Raji (cell line): ENCODE results near the gene RAB21.

Source experiments
- POLR2A ChIP-seq: IDR thresholded peaks from 2 replicates; pipeline ENCODE4 v1.6.1; 2011; ENCODE audit warnings: low read depth, low read length, control low read depth; ENCODE audit not compliant: insufficient read depth

The RAB21 gene

DNA sequence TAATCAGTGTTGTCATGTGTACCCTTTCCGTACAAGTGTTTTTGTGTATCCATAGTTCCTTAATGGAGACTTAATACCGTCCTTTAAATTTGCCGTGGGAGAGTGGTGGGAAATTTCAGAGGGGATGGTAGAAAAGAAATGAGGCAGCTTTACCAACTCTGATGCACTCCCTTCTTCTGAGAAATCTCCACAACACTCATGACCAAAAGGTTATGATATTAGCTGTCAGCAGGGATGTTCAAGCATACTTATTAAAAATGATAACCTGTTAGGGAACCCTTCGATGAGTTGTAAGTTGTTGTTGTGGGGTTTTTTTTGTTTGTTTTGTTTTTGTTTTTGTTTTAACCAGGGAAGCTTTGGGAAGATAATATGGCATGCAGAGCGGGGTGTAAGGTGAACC is 12.5 kb downstream of the RAB21 start:
- no peak for TF ChIP-seq POLR2A

DNA sequence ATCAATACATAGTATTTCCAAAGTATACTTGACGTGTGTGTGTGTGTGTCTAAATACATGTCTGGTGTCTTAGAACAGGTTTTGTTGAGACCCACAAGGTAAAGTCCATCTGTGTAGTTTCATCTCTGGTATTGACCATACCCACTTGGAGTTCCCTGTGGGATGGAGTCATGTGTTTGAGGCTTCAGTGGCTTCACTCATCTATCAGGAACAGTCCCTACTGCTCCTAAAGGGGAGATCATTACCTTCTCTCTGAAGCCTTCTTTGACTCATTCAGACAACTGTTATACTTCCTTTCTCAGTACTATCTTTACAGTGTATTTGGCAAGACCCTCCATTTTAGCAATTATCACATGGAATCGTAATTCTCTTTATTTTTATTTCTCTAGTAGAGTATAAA is 14.2 kb downstream of the RAB21 start:
- no peak for TF ChIP-seq POLR2A

DNA sequence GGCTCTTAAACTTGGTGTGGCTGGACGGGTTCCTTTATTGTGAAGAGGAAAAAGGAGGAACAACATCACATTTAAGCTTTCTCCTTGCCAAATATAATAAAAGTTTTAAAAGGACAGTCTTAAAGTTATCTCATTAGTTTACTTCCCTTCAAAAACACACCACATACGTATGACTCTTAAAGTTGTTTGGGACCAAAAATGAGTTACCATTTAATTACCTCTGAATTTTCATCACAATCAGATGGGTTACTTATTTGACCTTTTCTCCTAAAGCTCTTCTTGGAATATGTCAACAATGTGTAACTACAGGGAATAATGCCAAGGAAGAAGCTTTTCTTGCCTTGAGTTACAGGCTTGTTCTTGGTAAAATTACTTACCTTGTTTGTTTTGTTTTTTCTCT is 16.4 kb downstream of the RAB21 start:
- no peak for TF ChIP-seq POLR2A

DNA sequence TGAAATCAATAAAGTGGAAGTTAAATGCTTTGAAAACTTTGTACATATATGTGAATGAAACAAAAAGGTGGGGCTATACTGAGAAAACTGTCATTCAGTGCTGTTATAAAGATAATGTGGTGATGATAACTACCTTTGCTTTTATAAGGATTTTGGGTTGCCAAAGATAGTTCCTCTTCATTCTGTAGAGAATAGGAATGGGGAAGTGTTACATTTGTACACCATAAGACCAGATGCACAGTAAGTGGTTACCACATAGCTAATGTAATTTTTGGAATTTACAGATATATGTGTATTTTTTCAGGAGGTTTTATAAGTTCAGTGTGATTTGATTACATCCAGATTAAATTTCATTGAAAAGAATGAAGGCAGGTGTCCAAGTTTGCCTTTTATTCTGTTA is 18.1 kb downstream of the RAB21 start:
- TF ChIP-seq POLR2A, result no peak

DNA sequence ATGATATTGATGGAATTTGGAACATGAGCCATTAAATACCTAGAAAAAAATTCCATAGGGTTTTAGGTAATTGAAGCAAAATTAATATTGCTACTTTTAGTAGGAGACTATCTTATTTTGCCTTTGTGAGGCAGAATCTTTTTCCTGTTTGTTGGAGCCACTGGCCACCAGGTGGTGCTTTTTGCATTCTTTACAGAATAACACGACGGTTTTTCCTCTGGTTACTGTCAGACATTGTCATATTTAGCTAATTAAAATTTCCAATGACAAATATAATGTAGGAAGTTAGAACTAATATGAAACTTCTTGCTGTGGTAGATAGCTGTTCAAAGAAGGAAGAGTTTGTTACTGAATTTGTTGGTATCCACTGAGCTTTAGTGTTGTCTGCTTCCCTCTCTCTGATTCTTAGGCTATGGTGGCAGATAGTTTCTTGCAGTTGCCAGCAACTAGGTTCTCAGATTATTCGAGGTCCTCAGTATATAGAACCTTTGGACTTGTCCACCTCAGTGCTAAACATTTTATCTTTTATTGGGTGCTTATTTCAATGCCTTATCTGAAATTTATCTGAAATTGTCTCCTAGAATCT is 25.7 kb downstream of the RAB21 start:
- TF ChIP-seq POLR2A, result no peak

DNA sequence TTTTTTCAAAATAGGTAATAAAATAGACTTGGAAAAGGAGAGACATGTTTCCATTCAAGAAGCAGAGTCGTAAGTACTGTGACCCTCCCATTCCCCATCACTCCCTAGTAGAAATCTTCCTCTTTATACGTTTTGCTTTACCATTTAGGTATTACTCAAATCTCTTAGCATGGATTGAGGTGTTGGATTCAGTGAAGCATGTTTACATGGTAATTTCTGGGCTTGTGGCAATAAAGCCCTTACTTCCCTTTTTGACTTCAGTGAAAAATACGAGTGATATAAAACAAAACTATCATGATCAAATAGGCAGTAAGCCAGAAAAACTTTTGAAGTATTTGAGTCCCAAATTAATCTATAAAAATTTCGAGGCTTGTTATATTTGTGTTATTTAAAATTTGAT is 27.4 kb downstream of the RAB21 start:
- no peak for TF ChIP-seq POLR2A

DNA sequence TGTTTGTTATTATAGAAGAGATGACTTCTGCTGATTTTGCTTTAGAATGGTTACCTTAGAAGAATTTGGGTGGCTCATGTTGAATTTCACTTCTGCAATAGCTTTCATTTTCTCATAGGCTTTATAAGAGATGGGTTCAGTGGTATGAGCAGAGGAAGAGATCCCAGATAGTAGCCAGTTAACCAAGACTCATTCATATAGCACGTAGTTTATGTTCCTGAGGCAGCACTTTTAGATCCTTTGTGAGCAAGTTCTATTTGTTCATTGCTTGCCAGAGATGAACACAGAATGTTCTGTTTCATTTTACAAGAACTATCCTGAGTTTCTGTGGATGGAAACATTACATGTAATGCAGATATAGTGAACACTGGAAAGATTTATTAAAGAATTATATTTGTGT is 32.2 kb downstream of the RAB21 start:
- TF ChIP-seq POLR2A, result no peak

DNA sequence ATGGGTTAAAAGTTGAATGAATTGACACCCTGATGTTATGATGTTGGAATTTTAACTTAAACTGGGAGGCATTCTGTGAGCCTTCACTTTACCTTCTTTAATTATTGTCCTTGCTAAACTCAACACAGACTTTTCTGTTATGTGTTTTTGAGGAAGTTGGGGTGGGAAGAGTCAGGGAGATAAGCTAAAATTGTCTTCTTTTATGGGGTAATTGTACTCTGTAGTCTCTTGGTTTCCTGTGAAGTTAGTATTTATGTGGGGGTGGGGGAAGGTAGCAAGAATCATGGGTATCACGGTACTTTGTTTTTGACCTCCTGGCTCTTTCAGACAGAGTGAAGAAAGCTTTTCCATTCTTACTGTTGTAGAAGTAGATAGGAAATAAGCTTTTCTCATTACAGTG is 32.9 kb downstream of the RAB21 start:
- no peak for TF ChIP-seq POLR2A

DNA sequence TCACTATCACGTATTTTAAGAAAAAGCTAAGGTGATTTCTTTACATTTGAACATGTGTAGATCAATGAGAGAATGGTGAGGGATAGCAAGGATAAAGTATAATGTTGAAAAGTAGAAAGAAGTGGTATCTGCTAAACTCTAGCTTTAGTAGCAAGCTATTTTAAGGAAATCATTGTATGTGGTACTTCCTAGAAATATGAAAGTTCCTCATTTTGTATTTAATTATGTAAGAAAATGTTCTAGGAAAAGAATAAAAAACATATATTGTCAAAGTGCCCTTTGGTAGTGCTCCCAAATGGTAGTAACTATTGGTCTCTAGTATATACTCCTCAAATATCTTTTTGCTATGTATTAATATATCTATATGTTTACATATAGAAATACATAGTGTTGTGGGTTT is 35.7 kb downstream of the RAB21 start:
- no peak for TF ChIP-seq POLR2A

DNA sequence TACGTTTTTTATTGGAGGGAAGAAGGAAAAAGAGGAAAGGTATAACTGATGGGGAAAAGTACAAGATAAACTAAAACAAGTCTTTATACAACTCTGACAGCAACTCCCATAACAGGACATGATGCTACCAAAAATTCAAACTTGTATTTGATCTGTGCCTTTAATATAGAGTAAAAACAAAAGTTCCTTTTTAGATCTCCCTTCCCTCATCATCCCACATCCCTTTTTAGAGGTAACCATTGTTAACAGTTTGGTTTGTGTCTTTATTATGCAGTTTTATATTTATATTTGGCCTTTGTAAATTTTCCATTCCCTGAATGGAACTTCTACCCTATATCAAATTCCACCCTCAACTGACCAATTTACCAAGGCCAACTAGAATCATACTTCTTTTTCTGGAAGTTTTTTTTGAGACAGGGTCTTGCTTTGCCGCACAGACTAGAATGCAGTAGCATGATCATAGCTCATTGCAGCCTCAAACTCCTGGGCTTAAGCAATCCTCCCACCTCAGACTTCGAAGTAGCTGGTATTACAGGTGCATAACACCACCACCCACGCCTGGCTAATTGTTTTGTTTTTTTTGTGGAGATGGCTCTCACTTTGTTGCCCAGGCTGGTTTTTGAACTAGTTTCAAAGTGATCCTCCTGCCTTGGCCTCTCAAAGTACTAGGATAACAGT is 36.9 kb downstream of the RAB21 start:
- no peak for TF ChIP-seq POLR2A

DNA sequence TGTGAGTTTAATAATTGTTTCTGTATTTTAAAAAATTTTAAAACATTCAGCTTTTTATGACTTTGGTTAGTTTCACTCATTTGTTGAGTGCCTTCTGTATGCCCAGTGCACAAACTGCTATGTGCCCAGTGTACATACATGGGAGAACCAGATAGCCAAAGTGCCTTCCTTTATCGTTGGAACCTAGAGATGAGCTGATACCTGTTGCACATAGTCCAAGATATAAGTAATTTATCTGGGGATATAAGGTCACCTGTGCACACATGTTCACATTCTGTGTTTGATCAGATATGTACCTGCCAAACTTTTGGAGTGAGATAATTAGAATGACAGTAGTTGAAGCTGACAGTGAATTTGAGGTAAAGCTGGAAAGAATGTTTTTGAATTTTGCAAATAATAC is 37.9 kb downstream of the RAB21 start:
- TF ChIP-seq POLR2A, result no peak

DNA sequence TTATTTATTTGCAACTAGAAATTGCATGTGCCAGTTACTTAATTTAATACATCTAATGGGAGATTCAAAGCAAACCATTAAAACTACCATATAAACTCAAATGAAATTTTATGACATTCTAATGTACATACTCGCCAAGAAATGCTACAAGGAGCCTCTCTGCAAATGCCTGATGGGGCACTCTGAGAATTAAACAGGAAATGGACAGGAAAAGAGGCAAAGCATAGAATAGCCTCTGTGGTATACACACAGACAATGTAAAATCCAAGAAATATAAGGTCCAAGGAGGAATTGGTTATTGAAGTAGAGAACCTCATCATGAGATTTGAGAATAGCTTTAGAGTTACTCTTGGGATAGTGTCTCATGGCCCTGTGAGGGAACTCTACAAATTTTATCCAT is 41.2 kb downstream of the RAB21 start:
- TF ChIP-seq POLR2A, result no peak

DNA sequence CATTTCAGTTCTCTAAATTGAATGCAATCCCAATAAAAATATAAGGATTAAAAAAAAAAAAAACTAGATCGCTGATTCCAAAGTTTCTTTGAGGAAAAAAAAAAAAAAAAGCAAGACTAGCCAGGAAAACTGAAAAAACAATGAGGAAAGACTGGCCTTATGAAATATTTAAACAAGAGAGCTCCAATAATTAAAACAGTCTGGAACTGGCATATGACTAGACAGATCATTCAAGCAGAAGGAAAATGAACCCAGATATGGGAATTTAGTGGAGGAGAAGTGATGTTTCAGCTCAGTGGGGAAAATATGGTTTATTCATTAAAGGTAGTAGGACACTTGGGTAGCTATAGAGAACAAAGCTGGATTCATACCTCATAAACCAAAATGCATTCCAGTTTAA is 42.9 kb downstream of the RAB21 start:
- no peak for TF ChIP-seq POLR2A

DNA sequence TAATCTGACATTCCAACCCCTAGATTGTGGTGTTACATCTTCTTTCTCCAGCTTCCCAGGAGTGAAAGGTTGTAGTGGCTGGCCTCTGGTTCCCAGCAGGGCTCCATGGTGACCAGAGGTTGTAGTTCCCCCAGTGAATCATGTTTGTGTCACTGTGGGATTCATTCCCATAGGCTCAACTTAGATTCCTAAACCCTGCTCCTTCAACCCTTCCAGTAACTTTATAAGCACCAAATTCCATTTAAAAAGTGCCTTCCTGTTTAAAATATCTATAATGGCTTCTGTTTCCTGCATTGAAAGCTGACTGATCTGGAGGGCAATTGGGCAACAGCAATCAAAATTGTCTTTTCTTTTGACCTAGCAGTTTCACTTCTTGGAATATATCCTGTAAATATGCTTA is 44.4 kb downstream of the RAB21 start:
- no peak for TF ChIP-seq POLR2A

DNA sequence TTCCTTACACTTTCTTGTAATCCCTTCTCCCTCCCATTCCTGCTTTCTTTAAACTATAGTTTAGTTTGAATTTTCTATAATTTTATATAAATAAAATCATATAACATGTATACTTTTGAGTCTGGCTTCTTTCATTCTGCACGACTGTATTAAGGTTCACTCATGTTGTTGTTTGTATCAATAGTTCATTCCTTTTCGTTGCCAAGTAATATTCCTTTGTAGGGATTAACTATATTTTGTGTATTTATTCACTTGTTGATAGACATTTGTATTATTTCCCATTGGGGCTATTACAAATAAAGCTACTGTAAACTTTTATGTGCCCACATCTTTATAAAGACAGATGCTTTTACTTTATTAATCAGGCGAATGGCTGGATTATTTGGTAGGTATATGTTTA is 45.5 kb downstream of the RAB21 start:
- no peak for TF ChIP-seq POLR2A

DNA sequence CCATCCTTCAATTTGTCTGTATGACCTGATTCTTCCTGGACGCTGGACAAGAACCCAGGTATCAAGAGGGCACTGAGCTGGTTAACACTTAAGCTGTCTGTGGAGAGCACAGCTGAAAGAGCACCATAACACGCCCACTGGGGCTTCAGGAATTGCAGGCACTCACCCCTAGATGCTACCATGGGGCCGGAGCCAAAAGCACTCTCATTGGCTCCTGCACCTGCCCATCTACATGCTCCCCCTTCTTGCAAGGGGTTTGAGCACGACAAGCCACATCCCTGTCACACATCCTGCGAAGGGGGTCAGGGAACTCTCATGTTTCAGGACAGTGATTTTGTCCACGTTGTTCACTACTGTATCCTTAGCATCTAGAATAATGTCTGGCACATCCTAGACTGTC is 49.8 kb downstream of the RAB21 start:
- TF ChIP-seq POLR2A, result no peak

DNA sequence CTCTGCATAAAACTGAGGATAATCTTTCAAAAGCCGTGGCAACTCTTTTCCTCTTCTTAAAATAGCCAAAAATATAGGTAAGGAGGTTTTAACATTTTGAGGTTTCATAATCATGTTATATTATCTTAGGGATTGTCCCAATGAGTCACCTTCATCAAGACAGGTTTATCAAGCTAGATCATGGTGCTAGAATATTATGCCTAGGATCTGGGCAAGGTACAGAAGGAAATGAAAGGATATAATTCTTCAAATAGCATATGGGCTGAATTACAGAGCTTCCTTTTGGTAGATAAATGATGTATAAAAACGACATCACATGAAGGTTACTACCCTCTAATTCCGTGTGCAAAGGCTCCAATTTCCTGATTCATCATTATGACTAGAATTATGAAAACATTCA is 56.3 kb downstream of the RAB21 start:
- no peak for TF ChIP-seq POLR2A
